Measurements from ENCODE around the gene DLGAP4. TPM values are rescaled to one million over a fixed set of nuclear protein-coding genes. Genes with fewer than 3 reads are reported as not detected.

Gene DLGAP4
- total RNA-seq, 2 donors from 2014 or later = 43.3 to 70.7 TPM

DNA sequence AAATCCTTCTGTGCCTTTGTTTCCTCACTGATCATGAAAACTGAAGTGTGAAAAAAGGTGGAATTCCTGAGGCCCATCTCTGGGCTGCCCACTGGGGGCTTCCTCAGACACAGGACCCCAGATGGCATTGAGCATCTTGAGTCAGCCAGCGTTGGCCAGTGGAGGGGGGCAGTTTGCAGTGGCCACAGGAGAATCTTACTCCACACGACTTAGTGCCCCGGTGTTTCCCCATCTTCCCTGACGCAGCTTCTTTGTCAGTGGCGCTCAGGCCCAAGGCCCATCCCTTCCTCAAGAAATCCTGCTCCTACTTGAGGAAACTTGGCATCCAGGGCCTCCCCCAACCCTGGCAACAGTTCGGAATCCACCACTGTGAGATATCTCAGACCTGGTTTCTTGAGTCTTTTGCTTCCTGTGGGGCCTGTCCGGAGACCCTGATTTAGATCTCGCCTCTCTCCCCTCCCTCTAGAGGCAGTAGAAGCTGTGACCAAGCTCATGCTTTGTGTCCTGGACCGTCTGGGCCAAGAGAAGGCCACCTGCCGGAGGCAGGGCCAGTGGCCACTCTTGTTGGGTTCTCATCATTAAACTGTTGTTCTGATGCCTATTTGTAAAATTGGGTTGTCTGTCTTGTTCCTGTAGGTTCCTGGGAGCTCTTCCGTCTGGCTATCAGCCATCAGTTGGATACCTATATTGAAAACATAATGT, 20.2 kb upstream of the DLGAP4 start:
- Mint-ChIP-seq H3K4me3 (no peak overlapping the region), H3K27ac (no peak overlapping the region), H3K36me3 (no peaks in the 10 kb centered on the region), H3K4me1 (ENCODE audit: low read depth in 2 of 2) (no peaks in the 10 kb centered on the region), H3K27me3 (peaks cover 25 to 46% of the 10 kb centered on the region in 2 donors), H3K9me3 (no peaks in the 10 kb centered on the region)
- DNase-seq (ENCODE audit: low spot score) (no peak), ATAC-seq (no peak)

DNA sequence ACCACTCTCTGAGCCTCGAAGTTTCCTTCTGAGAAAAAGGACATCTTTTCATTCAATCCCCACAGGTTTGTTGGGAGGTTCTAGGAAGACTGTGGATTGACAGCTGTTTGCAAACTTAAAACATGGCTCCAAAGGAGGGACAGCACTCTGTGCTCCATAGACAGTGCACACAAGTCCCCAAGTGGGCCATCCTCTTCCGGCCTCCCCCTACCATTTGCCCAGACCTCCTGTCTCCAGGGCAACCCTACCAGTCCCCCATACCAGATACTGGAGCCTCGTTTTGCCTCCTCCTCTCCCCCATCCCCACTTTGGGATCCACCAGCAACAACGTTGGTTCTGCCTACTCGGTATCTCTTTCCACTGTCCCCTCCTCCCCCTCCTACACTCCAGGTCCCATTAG, 8.5 kb upstream of the DLGAP4 start:
- Mint-ChIP-seq H3K27me3 (peaks cover 23 to 38% of the 10 kb centered on the region in 2 donors), H3K36me3 (no peaks in the 10 kb centered on the region), H3K27ac (no peak overlapping the region), H3K4me3 (no peak overlapping the region), H3K4me1 (ENCODE audit: low read depth in 2 of 2) (no peaks in the 10 kb centered on the region), H3K9me3 (no peaks in the 10 kb centered on the region)
- no peak for DNase-seq (ENCODE audit: low spot score)
- no peak for ATAC-seq

DNA sequence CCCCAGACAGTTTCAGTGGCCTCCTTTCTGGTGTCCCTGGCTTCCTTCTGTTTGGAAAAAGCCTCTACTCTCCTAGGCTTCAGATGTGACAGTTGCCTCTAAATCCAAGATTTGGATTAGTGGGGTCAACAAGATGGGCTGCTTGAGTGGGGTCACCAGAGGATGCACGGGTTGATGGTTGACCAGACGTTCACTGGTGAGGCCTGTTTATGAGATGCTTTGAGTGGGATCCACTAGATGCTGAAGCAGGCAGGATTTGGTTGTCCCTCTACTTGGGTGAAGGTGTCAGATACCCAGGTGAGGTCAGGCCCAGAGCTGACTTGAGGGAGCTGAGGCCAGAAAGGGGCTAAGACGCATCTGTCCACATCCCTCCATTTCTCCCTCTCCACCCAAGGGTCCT, 8.1 kb upstream of the DLGAP4 start:
- Mint-ChIP-seq H3K36me3 (no peaks in the 10 kb centered on the region), H3K27me3 (peaks cover 27 to 41% of the 10 kb centered on the region in 2 donors), H3K27ac (no peak overlapping the region), H3K4me3 (no peak overlapping the region), H3K4me1 (ENCODE audit: low read depth in 2 of 2) (no peaks in the 10 kb centered on the region), H3K9me3 (no peaks in the 10 kb centered on the region)
- DNase-seq (ENCODE audit: low spot score) = no peak
- ATAC-seq = no peak

DNA sequence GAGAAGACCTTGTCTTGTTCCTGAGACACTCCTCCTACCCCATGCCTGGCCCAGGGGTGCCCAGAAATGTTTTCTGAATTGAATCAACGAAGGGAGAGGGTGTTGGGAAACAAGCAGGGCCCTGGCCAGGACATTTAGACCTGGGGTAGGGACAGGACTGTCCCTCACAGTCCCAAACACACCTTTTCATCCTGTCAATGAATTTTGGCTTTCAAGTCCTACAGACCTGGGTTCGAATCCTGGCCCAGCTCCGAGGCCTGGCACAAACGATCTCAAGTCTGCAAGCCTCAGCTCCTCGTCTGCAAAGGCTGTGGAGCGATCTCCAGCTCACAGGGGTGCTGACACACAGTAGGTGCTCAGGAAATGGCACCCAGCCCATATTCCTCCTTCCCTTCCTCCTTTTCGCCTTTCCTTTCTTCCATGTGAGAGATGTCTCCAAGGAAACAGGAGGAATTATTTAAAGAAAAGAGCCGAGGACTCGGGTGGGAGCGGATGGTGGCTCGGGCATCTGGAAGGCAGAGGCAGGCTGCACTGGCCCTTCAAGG, 7.3 kb upstream of the DLGAP4 start:
- no peaks in the 10 kb centered on the region for H3K9me3 Mint-ChIP-seq
- peaks cover 0 to 3% of the 10 kb centered on the region in 2 donors for H3K4me1 Mint-ChIP-seq (ENCODE audit: low read depth in 2 of 2)
- ATAC-seq (no peak), DNase-seq (ENCODE audit: low spot score) (no peak)
- H3K36me3 Mint-ChIP-seq = no peaks in the 10 kb centered on the region
- H3K27ac Mint-ChIP-seq = no peak overlapping the region
- H3K4me3 Mint-ChIP-seq = no peak overlapping the region
- H3K27me3 Mint-ChIP-seq = peaks cover 36 to 48% of the 10 kb centered on the region in 2 donors

DNA sequence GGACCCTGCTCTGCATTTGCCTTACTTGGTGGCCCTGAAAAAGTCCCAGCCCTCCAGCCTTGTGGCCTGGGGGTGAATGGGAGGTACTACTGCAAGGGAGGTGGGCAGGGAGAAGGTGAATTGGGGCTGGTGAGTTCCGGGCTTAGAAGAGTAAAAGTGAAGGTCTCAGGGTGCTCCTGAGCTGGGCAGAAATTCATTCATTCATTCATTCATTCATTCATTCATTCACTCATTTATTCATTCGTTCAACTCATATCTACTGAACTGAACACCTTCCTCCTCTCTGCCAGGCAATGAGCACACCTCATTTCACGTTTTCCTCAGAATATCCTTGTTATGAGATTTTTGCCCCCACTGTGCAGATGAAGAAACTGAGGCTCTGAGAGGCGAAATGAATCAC, 6.7 kb upstream of the DLGAP4 start:
- no peak overlapping the region for H3K4me3 Mint-ChIP-seq
- no peaks in the 10 kb centered on the region for H3K36me3 Mint-ChIP-seq
- H3K27ac Mint-ChIP-seq = no peak overlapping the region
- H3K4me1 Mint-ChIP-seq (ENCODE audit: low read depth in 2 of 2) = peaks cover 0 to 3% of the 10 kb centered on the region in 2 donors
- H3K27me3 Mint-ChIP-seq = peaks cover 41 to 53% of the 10 kb centered on the region in 2 donors
- DNase-seq (ENCODE audit: low spot score) = no peak
- ATAC-seq = no peak
- no peaks in the 10 kb centered on the region for H3K9me3 Mint-ChIP-seq

DNA sequence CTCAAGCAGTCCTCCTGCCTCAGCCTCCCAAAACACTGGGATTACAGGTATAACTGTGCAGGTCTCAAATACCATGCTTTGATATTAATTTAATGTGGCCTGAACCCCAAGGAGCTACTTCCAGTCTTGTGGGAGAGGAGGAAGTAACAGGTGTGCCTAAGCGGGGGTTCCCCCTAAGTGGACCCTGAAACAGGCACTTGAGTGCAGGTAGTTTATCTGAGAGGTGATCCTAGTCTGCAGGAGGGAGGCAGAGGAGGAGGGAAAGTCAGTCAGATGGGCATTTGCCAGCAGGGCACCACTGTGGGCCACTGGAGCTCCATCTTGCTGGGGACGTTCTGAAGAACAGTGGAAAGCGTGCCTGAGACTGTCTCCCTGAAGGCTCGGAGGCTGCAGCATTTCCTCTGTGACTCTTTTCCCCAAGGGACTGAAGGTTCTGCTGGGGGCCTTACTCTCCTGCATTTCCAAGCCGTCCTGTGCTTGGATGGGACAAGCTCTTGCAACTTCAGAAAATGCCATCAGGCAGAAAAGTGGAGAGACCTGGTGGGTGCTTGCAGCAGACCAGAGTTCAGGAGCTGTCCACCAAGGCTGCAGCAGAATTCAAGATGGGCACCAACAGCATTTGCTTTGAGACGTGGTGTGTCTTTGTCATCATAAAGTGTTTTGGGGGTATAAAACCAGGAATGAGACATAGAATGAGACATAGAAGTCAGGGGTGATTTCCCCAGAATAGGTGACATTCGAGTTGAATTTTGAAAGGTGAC, 4.6 kb upstream of the DLGAP4 start:
- no peaks in the 10 kb centered on the region for H3K36me3 Mint-ChIP-seq
- peaks cover 0 to 3% of the 10 kb centered on the region in 2 donors for H3K4me1 Mint-ChIP-seq (ENCODE audit: low read depth in 2 of 2)
- no peaks in the 10 kb centered on the region for H3K9me3 Mint-ChIP-seq
- DNase-seq (ENCODE audit: low spot score) = no peak
- ATAC-seq = no peak
- H3K27ac Mint-ChIP-seq = no peak overlapping the region
- peaks cover 39 to 53% of the 10 kb centered on the region in 2 donors for H3K27me3 Mint-ChIP-seq
- no peak overlapping the region for H3K4me3 Mint-ChIP-seq

DNA sequence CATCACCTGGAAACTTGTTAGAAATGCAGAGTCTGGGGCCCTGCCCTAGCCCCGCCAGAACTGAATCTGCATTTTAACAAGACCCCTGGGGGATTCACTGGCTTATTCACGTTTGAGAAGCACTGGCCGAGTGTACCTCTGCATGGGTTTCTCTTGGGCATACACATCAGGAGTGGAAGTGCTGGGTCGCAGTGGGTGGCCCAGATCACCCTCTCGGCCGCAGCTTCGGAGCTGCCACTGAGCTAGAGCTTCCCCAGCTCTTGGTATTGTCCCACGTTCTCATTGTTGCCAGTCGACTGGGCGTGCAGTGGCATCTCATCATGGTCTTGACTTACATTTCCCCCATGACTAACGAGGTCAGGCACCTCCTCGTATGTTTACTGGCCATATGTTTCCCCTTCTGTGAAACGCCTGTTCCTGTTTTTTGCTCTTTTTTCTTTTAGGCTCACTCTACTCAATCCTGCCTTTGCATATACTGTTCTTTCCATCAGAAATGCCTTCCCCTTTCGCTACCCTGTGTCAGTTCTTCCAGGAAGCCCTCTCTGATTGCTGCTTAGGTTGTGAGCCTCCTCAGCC, 3.0 kb upstream of the DLGAP4 start:
- H3K4me3 Mint-ChIP-seq = no peak overlapping the region
- H3K27ac Mint-ChIP-seq = no peak overlapping the region
- peaks cover 33 to 46% of the 10 kb centered on the region in 2 donors for H3K27me3 Mint-ChIP-seq
- no peaks in the 10 kb centered on the region for H3K36me3 Mint-ChIP-seq
- no peaks in the 10 kb centered on the region for H3K9me3 Mint-ChIP-seq
- DNase-seq (ENCODE audit: low spot score) = no peak
- H3K4me1 Mint-ChIP-seq (ENCODE audit: low read depth in 2 of 2) = peaks cover 0 to 3% of the 10 kb centered on the region in 2 donors
- no peak for ATAC-seq

DNA sequence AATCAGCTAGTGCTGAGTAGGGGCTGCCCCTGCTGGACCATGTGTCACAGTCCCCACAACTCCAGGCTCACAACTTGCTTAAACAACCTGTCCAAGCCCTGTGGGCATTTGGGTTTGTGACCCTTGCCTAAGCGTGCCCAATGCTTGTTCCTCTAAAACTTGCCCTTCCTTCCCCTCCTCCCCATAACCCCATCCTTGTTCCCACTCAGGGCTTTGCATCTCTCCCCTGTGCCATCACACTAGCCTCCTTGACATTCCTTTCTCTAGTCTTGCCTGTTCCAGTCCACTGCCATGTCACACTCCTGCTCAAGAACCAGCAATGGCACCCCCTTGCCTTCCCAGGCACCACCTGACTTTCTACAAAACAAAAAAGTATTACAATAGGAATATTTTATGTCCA, 2.3 kb upstream of the DLGAP4 start:
- no peak for ATAC-seq
- Mint-ChIP-seq H3K4me1 (ENCODE audit: low read depth in 2 of 2) (peaks cover 0 to 3% of the 10 kb centered on the region in 2 donors), H3K36me3 (no peaks in the 10 kb centered on the region), H3K27ac (no peak overlapping the region), H3K27me3 (peaks cover 40 to 46% of the 10 kb centered on the region in 2 donors), H3K9me3 (no peaks in the 10 kb centered on the region), H3K4me3 (no peak overlapping the region)
- DNase-seq (ENCODE audit: low spot score) = no peak

DNA sequence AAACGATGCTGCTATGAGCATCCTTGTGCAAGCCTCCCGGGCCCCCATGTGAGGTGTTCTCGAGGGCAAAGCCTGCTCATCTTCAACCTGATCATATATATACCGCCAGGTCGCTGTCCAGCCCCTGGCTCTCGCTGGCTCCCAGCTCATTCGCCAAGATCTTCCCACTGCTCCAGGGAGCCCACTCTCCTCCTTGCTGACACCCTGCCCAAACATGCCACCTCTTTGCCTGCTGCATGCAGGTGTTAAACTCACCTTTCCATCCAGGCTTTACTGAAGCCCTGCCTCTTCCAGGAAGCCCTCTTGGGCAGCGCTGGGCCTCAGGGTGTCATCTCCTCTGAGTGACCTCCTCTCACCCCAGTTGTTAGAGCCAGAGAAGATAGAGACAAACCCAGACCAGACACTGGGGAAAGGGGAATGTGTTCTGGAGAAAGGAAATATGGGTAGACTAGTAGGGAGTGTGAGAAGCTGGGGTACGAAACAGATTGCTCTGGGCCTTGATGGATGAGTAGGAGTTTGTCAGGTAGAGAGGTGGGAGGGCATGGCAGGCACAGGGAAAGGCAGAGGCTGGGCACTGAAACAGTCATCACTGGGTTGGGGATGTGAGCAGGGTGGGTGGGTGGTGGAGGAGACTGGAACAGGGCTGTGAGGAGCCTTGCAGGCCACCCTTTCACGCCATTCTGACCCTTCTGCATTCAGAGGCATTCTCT, 1.2 kb upstream of the DLGAP4 start:
- H3K9me3 Mint-ChIP-seq = no peaks in the 10 kb centered on the region
- no peaks in the 10 kb centered on the region for H3K36me3 Mint-ChIP-seq
- peaks cover 51 to 52% of the 10 kb centered on the region in 2 donors for H3K27me3 Mint-ChIP-seq
- DNase-seq (ENCODE audit: low spot score) = no peak
- H3K4me1 Mint-ChIP-seq (ENCODE audit: low read depth in 2 of 2) = peaks cover 0 to 3% of the 10 kb centered on the region in 2 donors
- ATAC-seq = no peak
- no peak overlapping the region for H3K27ac Mint-ChIP-seq
- H3K4me3 Mint-ChIP-seq = peak overlapping the region; percentile 4

DNA sequence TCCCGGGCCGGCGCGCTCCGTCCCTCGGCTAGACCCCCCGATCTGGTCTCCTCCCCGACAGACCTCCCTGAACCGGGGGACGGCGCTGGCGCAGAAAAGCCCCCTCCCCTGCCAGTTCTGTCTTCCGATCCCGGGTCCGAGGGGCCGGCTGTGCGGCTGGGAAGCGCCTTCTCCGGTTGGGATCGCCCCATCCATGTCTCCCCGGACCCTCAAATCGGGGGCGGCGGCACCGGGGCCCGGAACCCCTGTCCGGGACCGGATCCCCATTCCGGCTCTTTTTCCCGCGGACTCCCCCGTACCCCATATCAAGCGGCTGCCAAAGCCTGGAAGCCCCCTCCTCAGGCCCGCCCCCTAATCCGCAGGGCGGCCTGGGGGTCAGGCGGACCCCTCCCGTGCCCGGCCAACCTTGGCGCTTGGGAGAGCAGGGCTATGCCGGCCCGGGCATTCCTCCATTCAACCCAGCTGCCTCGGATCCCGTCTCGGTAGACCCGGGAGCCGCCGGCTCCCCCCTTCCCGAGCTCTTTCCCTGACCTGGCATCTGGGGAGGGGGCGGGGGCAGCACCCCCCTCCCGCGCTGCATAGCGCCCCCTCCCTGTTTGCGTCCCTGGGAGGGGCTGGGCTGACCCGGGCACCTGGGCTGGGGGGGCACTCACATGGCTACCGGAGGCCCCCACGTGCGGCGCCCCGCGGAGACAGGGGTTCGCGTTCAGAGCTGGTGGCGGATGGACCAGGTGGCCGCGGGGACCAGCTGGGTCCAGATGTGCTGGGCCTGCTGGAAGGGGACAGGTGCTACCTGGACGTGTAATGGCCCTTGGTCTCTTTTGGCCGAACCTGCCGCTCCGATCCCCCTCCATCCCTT, 643 bp downstream of the DLGAP4 start:
- H3K27ac Mint-ChIP-seq = no peak overlapping the region
- ATAC-seq (no peak), DNase-seq (ENCODE audit: low spot score) (no peak)
- H3K9me3 Mint-ChIP-seq = no peaks in the 10 kb centered on the region
- H3K27me3 Mint-ChIP-seq = peaks cover 49 to 57% of the 10 kb centered on the region in 2 donors
- H3K36me3 Mint-ChIP-seq = no peaks in the 10 kb centered on the region
- H3K4me3 Mint-ChIP-seq = no peak overlapping the region
- peaks cover 0 to 3% of the 10 kb centered on the region in 2 donors for H3K4me1 Mint-ChIP-seq (ENCODE audit: low read depth in 2 of 2)

DNA sequence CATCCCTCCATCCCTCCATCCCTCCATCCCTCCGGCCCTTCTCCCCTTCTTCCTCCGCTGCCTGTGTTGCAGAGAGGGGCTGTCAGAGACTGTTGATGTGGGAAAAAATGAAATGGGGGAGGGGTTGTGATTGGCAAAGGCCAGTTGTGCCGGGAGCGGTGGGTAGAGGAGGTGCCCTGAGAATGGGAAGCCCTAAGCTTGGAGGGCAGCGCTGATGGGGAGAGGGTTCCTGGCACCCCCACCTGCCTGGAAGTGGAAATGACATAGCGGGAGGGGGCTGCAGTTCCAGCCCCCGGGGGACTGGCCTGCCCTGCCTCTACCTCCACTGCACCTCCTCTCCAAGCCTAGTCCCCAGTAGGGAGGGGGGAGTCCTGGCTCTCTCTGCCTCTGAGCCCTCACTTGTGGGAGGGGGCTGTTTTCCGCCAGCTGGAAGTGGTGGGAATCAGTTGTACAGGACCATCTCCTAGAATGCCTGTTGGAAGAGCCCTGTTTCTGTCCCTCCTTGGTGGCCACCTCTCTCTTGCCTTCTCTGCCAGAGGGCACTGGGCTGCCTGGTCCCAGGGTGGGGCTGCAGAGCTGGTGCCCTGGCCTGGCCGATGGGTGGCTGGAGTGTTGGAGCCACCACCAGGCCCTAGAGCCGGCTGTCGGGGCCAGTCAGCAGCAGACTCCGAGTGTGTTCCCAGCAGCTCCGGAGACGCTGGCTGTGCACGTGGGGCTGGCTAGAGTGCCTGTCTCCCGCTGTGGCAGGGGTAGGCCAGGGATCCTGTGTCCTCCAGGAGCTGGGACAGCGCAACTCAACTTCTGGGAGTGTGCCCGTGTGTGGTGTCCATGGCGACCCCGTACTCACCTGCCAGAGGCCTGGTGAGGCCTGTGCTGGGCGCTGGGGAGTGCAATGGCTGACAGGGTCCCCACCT, 1.5 kb downstream of the DLGAP4 start:
- Mint-ChIP-seq H3K9me3 (no peaks in the 10 kb centered on the region), H3K36me3 (no peaks in the 10 kb centered on the region), H3K27me3 (peaks cover 49 to 54% of the 10 kb centered on the region in 2 donors), H3K4me3 (no peak overlapping the region), H3K4me1 (ENCODE audit: low read depth in 2 of 2) (peaks cover 0 to 3% of the 10 kb centered on the region in 2 donors), H3K27ac (no peak overlapping the region)
- DNase-seq (ENCODE audit: low spot score) (no peak), ATAC-seq (no peak)

DNA sequence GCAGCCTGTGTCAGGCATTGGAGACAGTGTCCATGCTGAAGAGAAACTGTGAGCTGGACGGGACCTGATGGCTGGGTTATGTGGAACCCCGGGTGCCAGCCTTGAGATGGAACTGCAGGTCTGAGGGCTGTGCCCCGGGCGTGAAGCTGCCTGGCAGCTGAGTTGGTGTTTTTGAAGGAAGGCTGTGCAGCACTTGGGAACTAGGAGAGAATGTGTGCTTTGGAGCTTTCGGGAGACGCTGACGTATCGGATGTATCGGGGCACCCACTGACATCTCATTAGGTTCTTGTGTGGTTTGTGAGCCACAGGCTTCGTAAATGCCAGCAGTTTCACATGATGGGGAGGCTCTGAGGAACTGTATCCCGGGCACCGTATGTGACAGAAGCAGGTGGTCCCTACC, 2.2 kb downstream of the DLGAP4 start:
- Mint-ChIP-seq H3K27me3 (peaks cover 43 to 47% of the 10 kb centered on the region in 2 donors), H3K4me3 (no peak overlapping the region)
- no peak for ATAC-seq

More for the DNA sequence above, 2.2 kb downstream of the DLGAP4 start:
- Mint-ChIP-seq H3K36me3 (no peaks in the 10 kb centered on the region), H3K27ac (no peak overlapping the region), H3K9me3 (no peaks in the 10 kb centered on the region), H3K4me1 (ENCODE audit: low read depth in 2 of 2) (peaks cover 0 to 2% of the 10 kb centered on the region in 2 donors)
- no peak for DNase-seq (ENCODE audit: low spot score)

Measured in natural killer cell treated with Interleukin-12 subunit alpha and Interleukin-12 subunit beta and Interleukin-15 and Interleukin-18, amount 100 ng/mL, for 72 hours (primary cell).